ENCODE results near the gene GNB3.

Gene GNB3

DNA sequence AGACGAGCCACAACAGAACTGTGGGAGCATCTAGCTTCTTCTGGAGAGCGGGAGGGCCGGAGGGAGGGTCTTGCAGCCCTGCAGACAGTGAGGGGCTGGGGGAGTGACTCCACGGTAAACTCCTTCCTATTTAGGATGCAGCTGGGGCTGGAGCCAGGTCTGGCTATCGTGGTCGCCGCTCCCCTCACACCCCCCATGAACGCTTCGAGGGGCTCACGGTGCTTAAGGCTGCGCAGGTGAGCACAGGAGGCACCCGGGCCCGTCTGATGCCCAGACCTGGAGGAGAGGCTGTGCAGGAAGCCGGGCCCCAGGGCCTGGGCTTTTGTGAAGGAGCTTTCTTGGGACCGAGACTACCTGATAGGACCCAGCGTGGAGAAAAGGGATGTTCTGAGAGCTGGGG lies 3.9 kb upstream of the GNB3 start:
- DNase-seq (ENCODE audit: low read depth in 3 of 3) = no peak

DNA sequence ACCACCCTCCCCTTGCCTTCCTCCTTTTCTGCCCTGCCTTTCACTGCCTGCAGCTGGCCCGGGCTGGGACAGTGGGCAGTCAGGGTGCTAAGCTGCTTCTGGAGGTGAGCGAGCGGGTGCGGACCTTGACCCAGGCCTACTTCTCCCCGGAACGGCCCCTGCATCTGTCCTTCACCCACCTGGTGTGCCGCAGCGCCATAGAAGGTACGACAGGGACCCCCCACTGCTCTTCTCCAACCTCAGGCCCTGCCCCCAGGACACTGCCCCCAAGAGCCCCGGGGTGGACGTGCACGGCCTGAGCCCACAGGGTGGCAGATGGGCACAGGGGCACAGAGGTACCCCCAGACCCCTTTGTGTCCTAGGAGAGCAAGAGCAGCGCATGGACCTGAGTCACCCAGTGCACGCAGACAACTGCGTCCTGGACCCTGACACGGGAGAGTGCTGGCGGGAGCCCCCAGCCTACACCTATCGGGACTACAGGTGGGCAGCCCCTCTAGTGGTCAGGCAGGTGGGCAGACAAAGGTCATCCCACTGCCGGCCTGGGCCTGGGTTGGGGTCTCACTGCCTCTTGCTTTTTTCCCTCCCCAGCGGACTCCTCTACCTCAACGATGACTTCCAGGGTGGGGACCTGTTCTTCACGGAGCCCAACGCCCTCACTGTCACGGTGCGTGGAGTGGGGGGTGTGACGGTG lies 3.2 kb upstream of the GNB3 start:
- DNase-seq (ENCODE audit: low read depth in 3 of 3) = no peak

DNA sequence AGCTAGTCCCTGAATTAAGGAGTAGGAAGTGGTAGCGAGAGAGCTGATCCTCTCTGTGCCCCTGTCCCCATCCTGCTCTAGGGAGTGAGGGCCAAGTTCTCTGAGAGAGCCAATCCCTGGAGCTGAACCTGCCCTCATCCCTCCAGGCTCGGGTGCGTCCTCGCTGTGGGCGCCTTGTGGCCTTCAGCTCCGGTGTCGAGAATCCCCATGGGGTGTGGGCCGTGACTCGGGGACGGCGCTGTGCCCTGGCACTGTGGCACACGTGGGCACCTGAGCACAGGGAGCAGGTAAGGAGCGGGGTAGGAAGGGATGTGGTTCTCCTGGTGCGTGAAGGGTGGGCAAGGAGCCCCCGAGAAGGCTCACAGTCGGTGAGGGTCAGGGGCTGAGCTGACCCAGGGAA lies 1.9 kb upstream of the GNB3 start:
- no peak for DNase-seq (ENCODE audit: low read depth in 3 of 3)

DNA sequence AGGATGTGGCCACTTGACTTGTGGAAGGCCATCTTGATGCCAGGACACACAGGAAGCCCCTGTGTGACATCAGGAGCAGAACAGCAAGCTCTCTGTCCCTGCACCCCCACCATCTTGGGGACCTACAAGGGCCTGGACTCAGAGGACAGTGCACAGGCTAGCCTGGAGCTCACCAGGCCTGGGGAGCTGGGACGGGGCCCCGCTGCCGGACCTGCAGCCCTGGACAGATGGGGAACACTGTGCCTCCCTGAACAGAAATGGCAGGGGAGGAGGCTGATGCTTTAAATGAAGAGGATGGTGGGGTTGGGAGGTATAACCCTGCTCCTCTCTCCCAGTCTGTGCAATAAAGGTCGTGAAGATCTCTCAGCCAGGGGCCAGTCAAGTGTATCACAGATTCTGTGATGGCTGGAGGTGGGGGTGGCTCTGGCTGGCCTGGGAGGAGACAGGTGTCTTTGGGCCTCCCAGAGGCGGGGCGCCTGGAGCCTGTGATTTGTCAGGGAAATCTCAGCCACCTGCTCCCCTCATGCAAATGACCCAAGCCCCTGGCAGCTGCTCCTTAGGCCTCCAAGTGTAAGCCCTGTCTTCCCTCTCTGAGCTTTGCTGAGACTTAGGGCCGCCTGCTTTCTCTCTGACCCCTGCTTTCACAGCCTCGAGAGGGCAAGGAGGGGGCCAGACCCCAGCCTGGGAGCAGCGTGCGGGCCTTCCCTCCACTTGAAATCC lies 1.1 kb upstream of the GNB3 start:
- DNase-seq (ENCODE audit: low read depth in 3 of 3) = no peak

DNA sequence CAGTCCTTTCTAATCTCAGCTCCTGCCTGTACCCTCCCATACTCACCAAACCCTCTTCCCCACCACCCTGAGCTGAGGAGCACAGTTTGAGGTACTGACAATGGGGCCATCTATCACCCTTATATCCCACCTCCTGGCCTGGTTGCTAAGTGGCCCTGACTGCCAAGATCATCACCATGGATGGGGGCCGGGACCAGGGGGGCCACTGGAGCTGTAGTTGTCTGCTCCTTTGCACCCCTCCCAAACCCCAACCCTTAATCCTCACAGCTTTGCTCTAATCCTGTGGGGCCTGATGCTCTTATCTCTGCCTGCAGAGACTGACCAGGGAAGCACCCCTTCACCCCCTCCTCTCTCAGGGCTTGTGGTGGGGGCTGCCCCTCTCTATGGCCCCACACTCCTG lies 395 bp upstream of the GNB3 start:
- no peak for DNase-seq (ENCODE audit: low read depth in 3 of 3)

DNA sequence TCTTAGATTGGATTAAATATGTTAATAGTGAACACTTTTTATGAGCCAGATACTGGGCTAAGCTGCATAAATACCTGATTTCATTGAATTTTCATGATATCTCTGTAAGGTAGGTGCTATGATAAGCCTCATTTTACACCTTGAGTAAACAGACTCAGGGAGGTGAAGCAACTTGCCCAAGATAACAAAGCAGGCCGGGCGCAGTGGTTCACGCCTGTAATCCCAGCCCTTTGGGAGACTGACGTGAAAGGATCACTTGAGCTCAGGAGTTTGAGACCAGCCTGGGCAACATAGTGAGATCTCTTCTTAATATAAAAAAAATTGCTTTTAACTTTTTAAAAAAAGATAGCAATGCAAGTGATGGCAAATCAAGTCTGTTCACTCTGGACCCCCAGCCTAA lies 1.4 kb downstream of the GNB3 start:
- DNase-seq (ENCODE audit: low read depth in 3 of 3) = no peak

DNA sequence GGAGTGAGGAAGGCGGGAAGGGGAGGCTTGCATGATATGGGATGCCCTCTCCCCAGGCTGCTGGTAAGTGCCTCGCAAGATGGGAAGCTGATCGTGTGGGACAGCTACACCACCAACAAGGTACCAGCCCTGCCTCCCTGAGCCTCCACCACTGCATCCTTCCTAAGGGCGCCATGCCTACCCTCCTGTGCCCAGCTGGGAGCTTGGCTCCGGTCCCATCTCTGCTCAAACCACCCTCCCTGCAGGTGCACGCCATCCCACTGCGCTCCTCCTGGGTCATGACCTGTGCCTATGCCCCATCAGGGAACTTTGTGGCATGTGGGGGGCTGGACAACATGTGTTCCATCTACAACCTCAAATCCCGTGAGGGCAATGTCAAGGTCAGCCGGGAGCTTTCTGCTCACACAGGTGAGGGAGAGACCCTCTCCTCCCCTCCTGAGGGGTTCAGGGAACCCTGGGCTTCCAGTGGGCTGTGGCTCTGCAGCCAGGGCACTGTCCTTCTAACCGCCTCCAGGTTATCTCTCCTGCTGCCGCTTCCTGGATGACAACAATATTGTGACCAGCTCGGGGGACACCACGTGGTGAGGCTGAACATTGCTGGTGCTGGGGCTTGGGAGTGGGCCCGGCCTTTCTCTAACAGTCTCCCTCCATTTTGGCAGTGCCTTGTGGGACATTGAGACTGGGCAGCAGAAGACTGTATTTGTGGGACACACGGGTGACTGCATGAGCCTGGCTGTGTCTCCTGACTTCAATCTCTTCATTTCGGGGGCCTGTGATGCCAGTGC lies 2.6 kb downstream of the GNB3 start:
- DNase-seq (ENCODE audit: low read depth in 3 of 3) = no peak

DNA sequence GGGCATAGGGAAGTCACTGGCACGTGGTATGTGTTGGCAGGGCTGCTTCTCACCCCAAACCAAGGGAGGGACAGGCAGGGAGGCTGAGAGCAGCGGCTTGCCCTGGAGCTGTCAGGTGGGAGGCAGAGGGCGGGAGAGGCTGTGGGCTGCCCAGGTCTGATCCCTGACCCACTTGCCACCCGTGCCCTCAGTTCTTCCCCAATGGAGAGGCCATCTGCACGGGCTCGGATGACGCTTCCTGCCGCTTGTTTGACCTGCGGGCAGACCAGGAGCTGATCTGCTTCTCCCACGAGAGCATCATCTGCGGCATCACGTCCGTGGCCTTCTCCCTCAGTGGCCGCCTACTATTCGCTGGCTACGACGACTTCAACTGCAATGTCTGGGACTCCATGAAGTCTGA lies 4.7 kb downstream of the GNB3 start:
- DNase-seq (ENCODE audit: low read depth in 3 of 3) = no peak

DNA sequence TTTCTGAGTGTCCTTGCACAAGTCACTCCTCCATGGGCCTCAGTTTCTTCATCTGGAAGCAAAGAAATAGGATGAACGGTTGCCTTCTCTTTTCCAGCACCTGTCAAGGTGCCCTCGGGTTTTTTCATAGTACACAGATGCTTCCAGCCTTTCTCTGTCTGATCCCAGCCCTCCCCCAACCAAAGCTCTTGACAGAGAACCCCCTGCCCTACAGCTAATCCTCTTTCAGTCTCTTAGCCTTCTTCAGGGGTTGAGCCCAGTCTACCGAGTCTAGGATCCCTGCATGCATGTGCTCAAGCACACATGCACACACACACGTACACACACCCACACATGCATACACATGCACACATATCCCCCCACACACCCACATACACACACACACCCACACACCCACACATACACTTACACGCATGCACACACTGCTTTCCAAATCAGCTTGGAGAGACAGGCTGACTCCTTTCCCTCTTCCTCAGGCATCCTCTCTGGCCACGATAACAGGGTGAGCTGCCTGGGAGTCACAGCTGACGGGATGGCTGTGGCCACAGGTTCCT lies 5.7 kb downstream of the GNB3 start:
- no peak for DNase-seq (ENCODE audit: low read depth in 3 of 3)

DNA sequence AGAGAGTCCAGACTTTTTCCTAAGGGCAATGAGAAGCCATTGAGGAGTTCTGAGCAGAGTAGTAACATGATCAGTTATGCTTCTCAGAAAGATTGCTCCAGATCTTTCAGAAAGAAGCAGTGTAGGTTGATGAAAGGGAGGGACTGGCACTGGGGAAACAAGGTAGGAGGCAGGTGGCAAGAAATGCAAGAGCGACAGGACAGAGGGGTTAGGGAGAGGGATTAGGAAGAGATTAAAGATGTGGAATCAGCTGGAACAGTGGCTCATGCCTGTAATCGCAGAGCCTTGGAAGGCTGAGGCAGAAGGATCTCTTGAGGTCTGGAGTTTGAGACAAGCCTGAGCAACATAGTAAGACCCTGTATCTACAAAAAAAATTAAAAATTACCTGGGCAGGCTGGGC lies 7.0 kb downstream of the GNB3 start:
- no peak for DNase-seq (ENCODE audit: low read depth in 3 of 3)

DNA sequence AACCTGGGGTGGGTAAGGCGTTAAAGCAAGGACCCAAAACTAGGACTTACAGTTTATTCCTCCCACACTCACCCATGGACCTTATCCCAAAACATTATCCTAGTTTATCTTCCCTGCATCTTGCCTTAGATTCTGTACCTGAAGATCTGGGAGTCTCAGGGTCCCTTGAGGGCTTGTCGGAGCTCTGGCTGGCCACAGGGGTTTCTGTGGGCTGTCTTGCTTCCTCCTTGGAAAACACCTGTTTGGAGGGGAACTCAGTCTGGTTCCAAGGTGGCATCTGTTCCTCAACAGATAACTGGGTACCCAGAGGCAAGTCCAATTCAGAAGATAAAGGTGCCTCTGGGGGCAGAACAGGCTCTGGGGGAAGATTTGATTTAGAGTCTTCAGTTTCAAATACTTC lies 8.7 kb downstream of the GNB3 start:
- DNase-seq (ENCODE audit: low read depth in 3 of 3) = no peak

DNA sequence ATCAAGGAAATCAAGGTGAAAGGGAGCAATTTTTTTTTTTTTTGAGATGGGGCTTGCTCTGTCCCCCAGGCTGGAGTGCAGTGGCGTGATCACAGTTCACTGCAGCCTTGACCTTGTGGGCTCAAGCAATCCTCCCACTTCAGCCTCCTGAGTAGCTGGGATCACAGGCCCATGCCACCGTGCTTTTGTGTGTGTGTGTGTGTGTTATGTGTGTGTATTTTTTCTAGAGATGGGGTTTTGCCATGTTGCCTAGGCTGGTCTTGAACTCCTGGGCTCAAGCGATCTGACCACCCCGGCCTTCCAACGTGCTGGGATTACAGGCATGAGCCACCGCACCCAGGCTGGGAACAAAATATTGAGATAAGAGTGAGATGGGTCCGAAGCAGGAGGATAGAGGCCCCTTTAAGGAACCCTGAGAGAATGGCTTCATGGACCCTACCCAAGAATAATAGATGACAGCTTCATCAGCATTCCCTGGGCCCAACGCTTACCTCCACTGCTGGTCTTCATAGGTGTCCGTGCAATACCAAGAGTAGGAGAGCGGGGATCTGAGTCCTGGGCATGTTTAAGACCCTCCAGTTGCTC lies 9.3 kb downstream of the GNB3 start:
- DNase-seq (ENCODE audit: low read depth in 3 of 3) = no peak

DNA sequence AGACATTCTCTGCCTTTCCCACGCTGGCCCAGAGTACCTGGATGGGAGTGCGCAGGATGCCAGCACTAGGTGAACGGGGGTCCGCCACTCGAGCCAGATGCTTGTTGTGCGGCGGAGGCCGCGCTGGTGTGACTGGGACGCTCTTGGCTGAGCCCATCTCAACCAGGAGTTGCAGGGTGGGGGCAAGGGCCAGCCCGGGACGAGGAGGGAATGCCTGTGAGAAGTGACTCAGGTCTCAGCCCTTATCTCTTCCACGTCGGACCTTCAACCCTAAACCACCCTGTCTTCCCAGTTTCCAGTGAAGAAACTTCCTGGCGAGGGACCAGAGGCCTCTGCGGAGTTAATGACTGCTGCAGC lies 10.0 kb downstream of the GNB3 start:
- DNase-seq (ENCODE audit: low read depth in 3 of 3) = no peak

DNA sequence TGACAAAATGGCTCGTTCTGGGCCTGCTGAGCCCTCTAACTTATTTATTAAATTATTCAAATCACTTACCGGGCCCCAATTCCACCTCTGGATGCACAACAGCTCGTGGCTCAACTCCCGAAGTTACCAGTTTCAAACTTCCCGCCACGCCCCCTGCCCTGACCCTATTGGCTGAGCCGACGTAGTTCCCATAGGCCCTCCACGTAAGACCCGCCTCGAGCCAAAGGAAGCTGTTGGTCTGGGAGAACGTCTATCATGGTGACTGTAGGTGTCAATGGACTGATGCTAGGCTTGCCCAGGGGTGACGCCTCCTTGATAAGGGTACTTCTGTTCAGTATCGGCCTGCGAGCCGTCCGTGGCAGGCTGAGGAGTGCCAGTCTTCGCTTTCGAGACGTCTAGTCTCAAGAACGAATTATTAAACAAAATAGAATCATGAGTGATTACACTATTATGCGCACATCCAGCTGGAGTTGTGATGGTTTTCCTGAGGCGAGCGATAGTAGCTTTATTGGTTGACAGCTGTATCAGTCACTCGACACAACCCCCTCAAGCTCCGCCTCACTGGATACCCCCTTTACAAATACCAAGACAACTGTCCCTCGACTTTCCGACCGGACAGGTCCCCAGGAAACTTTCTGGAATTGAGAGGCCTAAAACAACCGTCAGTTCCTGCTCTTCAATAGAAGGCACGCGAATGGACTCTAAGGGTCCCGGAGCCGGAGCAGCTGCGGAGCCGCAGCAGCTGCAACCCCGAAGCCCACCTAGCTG lies 10.6 kb downstream of the GNB3 start, which contains the start of gene CDCA3:
TSS of gene CDCA3 (minus strand) at position 134 of the 768 bp plus-strand sequence. CDS start 334 bp downstream, outside the sequence.
- DNase-seq (ENCODE audit: low read depth in 3 of 3) = peak; percentile 75 to 87 (median 79)

DNA sequence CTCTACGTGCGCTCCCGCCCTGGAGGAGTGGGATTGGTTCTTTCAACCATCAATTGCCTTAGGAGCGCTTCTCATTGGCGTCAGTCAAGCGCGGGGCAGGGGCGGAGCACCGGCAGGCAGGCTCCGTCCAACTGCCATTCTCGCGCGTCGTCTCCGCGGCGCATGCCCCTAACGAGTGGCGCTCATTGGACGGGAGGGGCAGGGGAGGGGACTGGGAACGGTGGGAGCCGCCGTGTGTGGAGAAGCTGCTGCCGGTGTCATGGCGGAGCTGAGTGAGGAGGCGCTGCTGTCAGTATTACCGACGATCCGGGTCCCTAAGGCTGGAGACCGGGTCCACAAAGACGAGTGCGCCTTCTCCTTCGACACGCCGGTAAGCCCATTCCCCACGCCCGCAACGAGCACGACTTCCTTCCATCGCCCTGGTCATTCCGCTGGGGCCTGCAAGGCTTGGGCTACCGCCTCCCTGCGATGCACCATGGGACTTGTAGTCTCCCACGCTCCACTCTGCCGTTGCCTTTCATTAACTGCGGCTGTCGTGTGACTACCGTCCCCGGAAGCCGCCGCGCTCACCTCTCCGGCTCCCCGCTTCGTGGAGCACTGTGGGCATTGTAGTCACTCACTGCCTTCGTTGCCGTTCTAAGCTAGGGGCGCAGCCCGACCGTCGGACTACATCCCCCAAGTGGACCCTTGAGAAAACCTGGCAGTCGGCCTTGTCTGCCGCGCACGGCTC lies 11.4 kb downstream of the GNB3 start, which contains the start of gene USP5:
TSS of gene USP5 (plus strand) at position 230 of the 730 bp plus-strand sequence. CDS start at position 260, 30 bp downstream.
- DNase-seq (ENCODE audit: low read depth in 3 of 3) = peak; percentile 92 to 97 (median 95)

DNA sequence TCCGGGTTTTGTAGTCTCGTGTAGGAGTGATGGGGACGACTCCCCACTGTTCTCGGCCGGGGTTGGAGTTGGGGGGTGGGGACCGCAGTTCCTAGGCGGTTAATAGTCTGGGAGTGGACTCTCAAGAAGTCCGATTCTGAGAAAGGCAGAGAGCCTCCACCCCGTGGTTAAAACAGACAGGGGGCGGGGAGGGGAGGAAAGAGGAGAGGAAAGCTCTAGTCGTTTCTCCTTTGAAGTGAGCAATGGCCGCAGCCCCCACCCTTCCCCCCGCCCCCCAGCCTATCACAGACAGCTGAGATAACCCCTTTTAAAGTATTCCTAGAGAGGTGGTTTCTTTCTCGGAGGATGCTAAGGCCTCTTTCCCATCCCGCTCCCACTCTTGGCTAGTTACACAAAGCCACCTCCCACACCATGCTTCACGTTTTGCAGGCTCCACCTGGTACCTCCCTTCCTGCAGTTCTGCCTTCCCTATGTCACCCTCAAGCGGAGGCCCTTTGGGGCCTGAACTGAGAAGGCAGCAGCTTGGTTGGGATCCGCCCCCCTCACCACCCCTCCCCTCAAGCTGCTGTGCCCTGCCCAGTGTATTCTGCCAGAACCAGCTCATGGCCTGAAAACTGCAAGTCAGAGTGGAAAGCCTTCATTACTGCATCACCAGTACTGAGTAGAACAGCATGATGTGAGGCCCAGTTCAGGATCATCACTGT lies 12.1 kb downstream of the GNB3 start:
- DNase-seq (ENCODE audit: low read depth in 3 of 3) = peak; percentile 31 to 56 (median 33)

DNA sequence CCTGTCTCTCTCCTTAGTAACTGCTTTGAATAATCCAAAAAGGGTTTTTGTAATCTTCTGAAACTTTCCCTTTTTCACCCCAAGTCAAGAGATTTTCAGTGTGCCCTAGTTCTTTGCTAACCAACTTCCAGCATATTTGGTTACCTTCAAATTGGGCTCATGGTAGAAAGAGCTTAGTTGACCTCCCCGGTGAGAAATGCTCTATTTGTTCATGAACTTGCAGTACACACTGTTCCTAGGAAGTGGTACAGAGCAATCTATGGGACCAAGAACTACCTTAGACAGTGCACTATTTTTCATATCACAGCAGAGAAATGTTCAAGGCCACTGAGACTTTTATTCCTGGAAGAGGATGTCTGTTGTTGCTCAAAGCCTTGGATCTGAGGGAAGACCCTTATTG lies 12.9 kb downstream of the GNB3 start:
- DNase-seq (ENCODE audit: low read depth in 3 of 3) = no peak

DNA sequence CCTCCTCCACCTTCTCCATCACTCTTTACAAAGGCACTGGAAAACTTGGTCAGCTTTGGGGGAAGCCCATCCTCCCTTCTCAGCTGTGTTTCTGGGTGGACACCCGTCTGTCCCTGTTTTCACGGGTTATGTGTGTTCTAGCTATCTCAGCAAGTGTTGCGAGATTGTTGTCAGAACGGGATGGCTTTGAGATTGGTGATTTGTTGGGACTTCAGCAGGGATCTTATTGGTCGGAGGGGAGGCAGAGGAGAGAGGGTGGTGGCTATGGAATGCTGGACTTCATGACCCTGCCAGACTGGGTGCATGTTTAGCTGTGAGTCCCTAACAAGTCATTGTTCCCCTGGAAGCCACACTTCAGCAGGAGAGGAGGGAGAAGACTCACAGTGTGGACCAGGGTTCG lies 13.3 kb downstream of the GNB3 start:
- no peak for DNase-seq (ENCODE audit: low read depth in 3 of 3)

DNA sequence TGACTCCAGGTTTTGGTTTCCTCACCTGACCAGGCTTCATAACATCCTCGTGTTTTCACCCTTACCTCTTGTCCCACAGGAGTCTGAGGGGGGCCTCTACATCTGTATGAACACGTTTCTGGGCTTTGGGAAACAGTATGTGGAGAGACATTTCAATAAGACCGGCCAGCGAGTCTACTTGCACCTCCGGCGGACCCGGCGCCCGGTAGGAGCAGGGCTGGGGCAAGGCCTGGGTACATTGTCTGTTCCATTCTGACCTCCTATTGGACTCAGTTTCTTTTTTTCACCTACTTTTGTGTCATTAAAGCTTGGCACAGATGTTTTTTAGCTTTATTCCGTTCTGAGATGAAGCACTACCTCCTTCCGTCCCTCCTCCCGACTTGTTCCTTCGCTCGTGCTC lies 14.6 kb downstream of the GNB3 start:
- DNase-seq (ENCODE audit: low read depth in 3 of 3) = no peak

DNA sequence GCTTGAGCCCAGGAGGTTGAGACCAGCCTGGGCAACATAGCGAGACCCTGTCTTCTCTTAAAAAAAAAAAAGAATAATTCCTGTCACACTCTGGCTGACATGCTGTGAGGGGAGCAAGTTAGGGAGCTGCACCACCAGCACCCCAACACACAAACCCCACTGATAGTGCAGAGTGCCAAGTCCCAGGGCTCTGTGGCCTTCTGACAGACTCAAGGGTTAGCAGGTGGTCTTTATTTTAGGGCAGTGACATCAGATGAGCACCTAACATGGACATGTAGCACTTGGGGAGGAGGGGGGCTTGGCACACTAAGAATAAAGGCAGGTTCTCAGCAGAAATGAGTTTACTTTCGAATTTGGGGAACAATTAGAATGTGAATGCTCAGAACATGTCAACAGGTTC lies 18.1 kb downstream of the GNB3 start:
- DNase-seq (ENCODE audit: low read depth in 3 of 3) = no peak
